ENCODE results near the gene CCND1.

Gene CCND1

DNA sequence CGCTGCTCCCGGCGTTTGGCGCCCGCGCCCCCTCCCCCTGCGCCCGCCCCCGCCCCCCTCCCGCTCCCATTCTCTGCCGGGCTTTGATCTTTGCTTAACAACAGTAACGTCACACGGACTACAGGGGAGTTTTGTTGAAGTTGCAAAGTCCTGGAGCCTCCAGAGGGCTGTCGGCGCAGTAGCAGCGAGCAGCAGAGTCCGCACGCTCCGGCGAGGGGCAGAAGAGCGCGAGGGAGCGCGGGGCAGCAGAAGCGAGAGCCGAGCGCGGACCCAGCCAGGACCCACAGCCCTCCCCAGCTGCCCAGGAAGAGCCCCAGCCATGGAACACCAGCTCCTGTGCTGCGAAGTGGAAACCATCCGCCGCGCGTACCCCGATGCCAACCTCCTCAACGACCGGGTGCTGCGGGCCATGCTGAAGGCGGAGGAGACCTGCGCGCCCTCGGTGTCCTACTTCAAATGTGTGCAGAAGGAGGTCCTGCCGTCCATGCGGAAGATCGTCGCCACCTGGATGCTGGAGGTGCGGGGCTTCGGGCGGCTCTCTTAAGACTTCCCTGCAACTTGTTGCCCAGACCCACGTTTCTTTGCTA is at the start of gene CCND1:
Gene CCND1 (plus strand): TSS at position 162 of the 587 bp plus-strand sequence. CDS start 158 bp downstream, at position 320.
- DNase-seq (ENCODE audit: low read depth), result no peak

GRCh38 chr11:69592986-69593650 is 47.8 kb upstream of the CCND1 start:
- DNase-seq (ENCODE audit: low read depth), result no peak

DNA sequence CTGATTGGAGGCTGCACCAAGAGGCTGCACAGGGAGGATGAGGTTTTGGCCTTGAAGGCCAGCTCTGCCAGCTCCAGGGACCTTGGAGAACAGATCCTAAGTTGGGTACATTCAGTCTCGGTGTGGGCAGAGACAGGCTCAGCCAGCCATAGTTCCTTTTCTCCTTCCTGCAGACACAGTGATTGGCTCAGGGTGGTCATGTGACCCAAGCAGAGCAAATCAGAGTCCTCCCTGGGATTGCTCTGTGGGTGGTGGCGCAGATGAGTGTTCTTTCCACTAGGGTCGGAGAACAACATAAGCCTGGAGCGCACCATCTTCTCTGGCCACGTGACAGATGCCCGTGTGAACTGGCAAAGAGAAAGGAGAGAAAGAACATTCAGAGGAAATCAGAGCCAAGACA is 47.1 kb upstream of the CCND1 start:
- no peak for DNase-seq (ENCODE audit: low read depth)

DNA sequence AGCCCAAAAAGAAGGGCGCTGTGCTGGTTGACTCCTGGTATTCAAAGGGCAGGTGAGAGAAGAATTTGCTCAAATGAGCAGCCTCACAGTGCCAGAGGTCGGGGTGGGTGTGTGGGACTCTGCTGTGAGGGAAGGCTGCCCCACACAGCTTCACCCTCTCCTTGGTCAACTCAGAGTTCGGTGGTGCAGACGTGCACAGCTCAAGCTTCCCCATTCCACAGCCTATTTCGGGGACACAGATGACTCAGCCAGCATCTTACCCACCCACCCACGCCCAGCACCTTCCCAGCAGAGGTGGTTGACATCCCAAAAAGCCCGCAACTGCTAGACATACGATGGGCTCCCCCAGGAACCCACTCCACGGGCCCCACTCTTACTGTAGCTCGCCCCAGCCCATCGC is 46.5 kb upstream of the CCND1 start:
- DNase-seq (ENCODE audit: low read depth), result no peak

- DNase-seq (ENCODE audit: low read depth), result no peak
Observed at GRCh38 chr11:69595805-69596665, 44.9 kb upstream of the CCND1 start.

GRCh38 chr11:69598147-69598546 is 42.8 kb upstream of the CCND1 start:
- DNase-seq (ENCODE audit: low read depth), result no peak

DNA sequence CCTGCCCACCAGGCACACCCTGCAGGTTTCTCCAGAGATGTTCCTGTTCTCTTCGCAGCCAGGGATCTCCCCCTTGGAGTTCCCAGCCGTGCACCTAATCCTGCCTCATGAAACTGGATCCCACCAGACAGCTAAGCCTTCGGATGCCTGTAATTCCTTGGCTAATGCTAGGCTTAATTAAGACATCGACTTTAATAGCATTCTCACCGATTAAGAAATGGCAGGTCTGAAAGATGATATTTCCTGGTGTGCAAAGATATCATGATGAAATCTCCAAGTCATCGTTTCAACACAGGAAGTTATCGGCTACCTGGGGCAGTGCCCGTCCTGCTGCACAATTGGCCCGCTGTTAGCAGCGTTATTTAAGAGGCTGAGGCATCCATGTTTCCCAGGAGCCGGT is 41.5 kb upstream of the CCND1 start:
- DNase-seq (ENCODE audit: low read depth), result no peak

DNA sequence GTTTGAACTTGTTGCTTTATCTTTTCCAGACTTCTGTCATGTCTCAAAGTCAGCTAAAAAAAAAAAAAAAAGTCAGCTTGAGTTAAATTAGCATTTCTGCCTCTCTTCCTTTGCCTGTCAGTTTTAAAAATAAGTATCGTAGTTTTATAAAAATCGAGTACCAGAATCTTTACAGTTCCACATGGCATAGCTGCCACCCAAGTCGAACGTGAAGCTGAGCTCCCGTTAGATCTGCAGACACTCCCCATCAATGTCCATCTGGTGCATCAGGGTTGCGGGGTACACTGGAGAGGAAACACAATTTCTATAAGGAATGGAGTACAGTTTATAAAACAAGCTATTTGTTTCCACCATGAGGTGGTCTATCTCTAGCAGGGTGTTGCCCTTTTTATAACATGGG is 41.0 kb upstream of the CCND1 start:
- DNase-seq (ENCODE audit: low read depth), result no peak

GRCh38 chr11:69601011-69601975 is 39.7 kb upstream of the CCND1 start:
- no peak for DNase-seq (ENCODE audit: low read depth)

- DNase-seq (ENCODE audit: low read depth), result no peak
Observed at GRCh38 chr11:69603111-69603836, 37.7 kb upstream of the CCND1 start.

DNA sequence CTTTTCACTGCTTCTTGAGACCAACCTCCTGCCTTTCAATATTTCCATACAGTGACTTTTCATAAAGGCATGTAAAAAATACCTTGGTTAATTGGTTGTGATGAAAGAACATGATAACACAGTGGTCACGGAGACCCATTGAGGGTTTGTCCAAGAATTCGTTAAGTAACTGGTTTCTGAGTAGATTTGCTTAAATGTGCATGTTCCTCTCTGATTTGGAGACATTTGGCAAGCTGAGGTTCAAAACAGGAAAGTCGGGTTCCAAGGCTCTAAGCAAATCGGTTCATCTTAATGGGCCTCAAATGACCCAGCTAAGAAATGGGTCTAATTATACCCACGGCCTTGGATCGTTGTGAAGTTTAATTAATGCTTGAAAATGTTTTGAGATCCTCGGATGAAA is 36.9 kb upstream of the CCND1 start:
- DNase-seq (ENCODE audit: low read depth), result no peak

DNA sequence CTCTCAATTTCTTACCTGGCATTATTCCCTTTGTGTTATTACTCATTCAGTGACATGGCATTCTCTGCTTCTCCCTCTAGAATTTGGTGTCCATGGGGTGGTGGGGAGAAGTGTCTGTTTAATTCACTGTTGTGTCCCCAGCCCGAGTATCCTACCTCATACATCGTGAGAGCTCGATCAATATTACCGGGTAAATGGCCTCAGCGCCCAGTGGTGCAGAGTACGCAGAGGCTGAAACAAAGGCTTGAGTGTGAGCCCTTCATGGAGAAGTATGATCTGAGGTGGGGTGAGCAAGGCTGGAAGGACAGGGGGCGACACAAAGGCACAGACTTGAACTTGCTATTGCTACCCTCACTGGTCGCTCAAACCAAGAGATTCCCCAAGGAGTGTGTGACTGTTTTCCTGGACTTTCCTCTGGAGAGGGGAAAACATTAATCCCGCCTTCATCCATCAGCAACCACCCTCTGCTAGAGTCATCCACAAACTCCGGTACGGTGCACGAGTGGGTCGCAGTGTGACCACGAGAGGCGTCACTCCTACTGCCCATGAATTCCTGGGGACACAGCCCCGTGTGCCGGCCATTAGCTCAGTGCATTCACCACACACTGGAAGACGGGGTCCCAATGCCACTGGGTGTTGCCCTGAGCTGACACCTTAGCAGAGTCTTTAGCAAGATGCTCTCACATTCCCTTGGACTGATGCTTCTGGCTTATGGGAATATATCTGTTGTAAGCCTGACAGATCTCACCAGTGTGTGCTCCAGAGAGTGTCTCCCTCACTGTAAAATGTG is 35.0 kb upstream of the CCND1 start:
- no peak for DNase-seq (ENCODE audit: low read depth)

DNA sequence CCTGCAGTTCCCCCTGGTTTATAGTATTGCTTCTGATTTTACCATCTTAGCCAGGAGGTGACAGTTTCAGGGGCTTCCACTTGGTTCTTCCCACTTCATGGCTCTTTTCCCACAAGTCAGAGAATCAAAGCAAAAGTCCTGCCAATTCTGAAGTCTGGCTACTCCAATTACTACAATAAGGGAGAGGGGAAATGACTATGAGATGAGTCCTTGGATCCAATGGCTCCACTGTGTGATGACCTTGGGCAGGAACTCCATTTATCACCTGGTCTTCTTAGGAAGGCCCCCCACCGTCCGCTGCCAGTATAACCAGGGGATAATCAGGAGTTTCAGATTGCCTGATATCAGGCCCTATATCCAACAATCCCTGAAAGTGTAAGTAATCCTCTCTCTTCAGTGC is 31.6 kb upstream of the CCND1 start:
- DNase-seq (ENCODE audit: low read depth), result no peak

GRCh38 chr11:69611548-69612526 is 29.1 kb upstream of the CCND1 start:
- DNase-seq (ENCODE audit: low read depth), result no peak

GRCh38 chr11:69613594-69613993 is 27.4 kb upstream of the CCND1 start:
- DNase-seq (ENCODE audit: low read depth), result no peak

DNA sequence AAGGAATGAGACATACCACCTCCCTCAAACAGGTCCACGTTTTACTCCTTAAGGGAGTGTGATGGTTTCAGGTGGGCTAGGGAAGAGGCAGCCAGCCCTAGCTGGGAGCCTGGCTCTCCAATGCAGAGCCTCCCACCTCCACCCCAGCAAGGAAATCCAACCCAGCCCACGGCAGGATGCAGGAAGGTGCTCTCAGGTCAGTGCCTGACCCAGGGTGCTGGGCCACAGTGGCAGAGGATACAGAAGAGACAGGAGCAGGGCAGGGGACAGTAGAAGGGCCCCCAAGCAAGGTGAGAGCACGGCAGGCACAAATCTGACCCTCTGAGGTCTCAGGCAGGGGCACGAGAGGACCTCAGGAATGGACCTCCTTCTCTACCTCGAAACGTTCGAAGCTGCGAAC is 26.9 kb upstream of the CCND1 start:
- no peak for DNase-seq (ENCODE audit: low read depth)

- DNase-seq (ENCODE audit: low read depth), result no peak
Observed at GRCh38 chr11:69615545-69616278, 25.2 kb upstream of the CCND1 start.

- DNase-seq (ENCODE audit: low read depth), result no peak
Observed at GRCh38 chr11:69617220-69617619, 23.7 kb upstream of the CCND1 start.

- no peak for DNase-seq (ENCODE audit: low read depth)
Observed at GRCh38 chr11:69617682-69618081, 23.3 kb upstream of the CCND1 start.

All from stimulated activated CD8-positive, alpha-beta memory T cell treated with anti-CD3 and anti-CD28 coated beads, Interleukin-15, amount 100 ng/mL, for 1 hour (primary cell).